HUDEP-2 (cell line): Measurements from ENCODE around the gene PFDN2.
"Not testable (repeated sequence)": the region's sequence is repeated elsewhere in the genome, so short reads cannot be mapped to it uniquely, and the experiment has no call there.

Source experiments
- DNase-seq, 76 experiments: peaks; one replicate each; lab custom pipeline; 2025; ENCODE audit not compliant: unreplicated experiment in 76 of 76; lab: John Stamatoyannopoulos, UW

The PFDN2 gene

GRCh38 chr1:161065681-161066080 is 52.2 kb downstream of the PFDN2 start:
- not testable (repeated sequence) for DNase-seq

- DNase-seq, result not testable (repeated sequence)
Observed at GRCh38 chr1:161063936-161064335, 53.9 kb downstream of the PFDN2 start.

- DNase-seq, result no peak
Observed at GRCh38 chr1:161061419-161061818, 56.4 kb downstream of the PFDN2 start.

- DNase-seq, result no peak
Observed at GRCh38 chr1:161059293-161059692, 58.5 kb downstream of the PFDN2 start.

- DNase-seq, result peak in 2 of 76 experiments; percentile 13
Observed at GRCh38 chr1:161054805-161055204, 63.0 kb downstream of the PFDN2 start.

- DNase-seq, result no peak
Observed at GRCh38 chr1:161054232-161054631, 63.6 kb downstream of the PFDN2 start.

GRCh38 chr1:161052899-161053298 is 64.9 kb downstream of the PFDN2 start:
- no peak for DNase-seq

- DNase-seq, result no peak
Observed at GRCh38 chr1:161051219-161051618, 66.6 kb downstream of the PFDN2 start.
